Measurements from ENCODE around the gene SLC9A9. TPM values are rescaled to one million over a fixed set of nuclear protein-coding genes. Genes with fewer than 3 reads are reported as not detected.

SLC9A9 gene
- total and polyA plus RNA-seq, 4 donors = 3.3 to 15.0 (median 6.1) TPM

- DNase-seq (ENCODE audit: low spot score) = no peak
- H3K9me3 ChIP-seq (ENCODE audit: control insufficient read depth in 4 of 4, low read length in 3 of 4) = no peaks in the 10 kb centered on the region
- H3K4me3 ChIP-seq (ENCODE audit: low read depth in 1 of 3, low read length in 3 of 3) = no peak overlapping the region
- H3K27ac ChIP-seq (ENCODE audit: low read depth in 1 of 2, low read length in 2 of 2) = no peak overlapping the region
- no peaks in the 10 kb centered on the region for H3K27me3 ChIP-seq (ENCODE audit: control insufficient read depth in 4 of 4, insufficient read depth in 4 of 4, low read length in 3 of 4)
- WGBS = 57% methylated on average over 2 of the region's 2 CpGs
- no peaks in the 10 kb centered on the region for H3K36me3 ChIP-seq (ENCODE audit: control insufficient read depth in 4 of 4, insufficient read depth in 3 of 4, low read depth in 1 of 4, low read length in 3 of 4)
- no peaks in the 10 kb centered on the region for H3K4me1 ChIP-seq (ENCODE audit: control insufficient read depth in 4 of 4, insufficient read depth in 4 of 4, low read length in 3 of 4)
- TF ChIP-seq RXRA (IDR thresholded peaks at IDR 0.05) (no peak), SP1 (IDR thresholded peaks at IDR 0.05) (no peak), TAF1 (conservative IDR thresholded peaks at IDR 0.05) (no peak), HNF4G (IDR thresholded peaks at IDR 0.05) (no peak), RAD21 (IDR thresholded peaks at IDR 0.05) (no peak), HNF4A (conservative IDR thresholded peaks at IDR 0.05) (no peak), GABPA (IDR thresholded peaks at IDR 0.05 in 1 of 2, conservative IDR thresholded peaks at IDR 0.05 in 1 of 2) (no peak), YY1 (IDR thresholded peaks at IDR 0.05) (no peak), MAX (IDR thresholded peaks at IDR 0.05) (no peak), REST (IDR thresholded peaks at IDR 0.05) (no peak), NR2F2 (IDR thresholded peaks at IDR 0.05) (no peak)
- H3K9ac ChIP-seq (ENCODE audit: low read depth in 1 of 2, low read length in 2 of 2) = no peak overlapping the region
These were observed 376.6 kb downstream of the SLC9A9 start for GRCh38 chr3:143471705-143472104.

- H3K9me3 ChIP-seq (ENCODE audit: control insufficient read depth in 4 of 4, low read length in 3 of 4) = no peaks in the 10 kb centered on the region
- H3K27ac ChIP-seq (ENCODE audit: low read depth in 1 of 2, low read length in 2 of 2) = no peak overlapping the region
- no peaks in the 10 kb centered on the region for H3K27me3 ChIP-seq (ENCODE audit: control insufficient read depth in 4 of 4, insufficient read depth in 4 of 4, low read length in 3 of 4)
- TF ChIP-seq NR2F2 (IDR thresholded peaks at IDR 0.05) (no peak), ZBTB33 (IDR thresholded peaks at IDR 0.05) (no peak), FOXA1 (IDR thresholded peaks at IDR 0.05) (no peak)
- H3K36me3 ChIP-seq (ENCODE audit: control insufficient read depth in 4 of 4, insufficient read depth in 3 of 4, low read depth in 1 of 4, low read length in 3 of 4) = no peaks in the 10 kb centered on the region
- no peak overlapping the region for H3K9ac ChIP-seq (ENCODE audit: low read depth in 1 of 2, low read length in 2 of 2)
- DNase-seq (ENCODE audit: low spot score) = no peak
- no peak overlapping the region for H3K4me3 ChIP-seq (ENCODE audit: low read depth in 1 of 3, low read length in 3 of 3)
- WGBS = 63% methylated on average over 5 of the region's 5 CpGs
- no peaks in the 10 kb centered on the region for H3K4me1 ChIP-seq (ENCODE audit: control insufficient read depth in 4 of 4, insufficient read depth in 4 of 4, low read length in 3 of 4)
These were observed 379.1 kb downstream of the SLC9A9 start for GRCh38 chr3:143469159-143469558.

GRCh38 chr3:143465666-143466065 is 382.6 kb downstream of the SLC9A9 start:
- Histone ChIP-seq H3K4me1 (ENCODE audit: control insufficient read depth in 4 of 4, insufficient read depth in 4 of 4, low read length in 3 of 4) (no peaks in the 10 kb centered on the region), H3K4me3 (ENCODE audit: low read depth in 1 of 3, low read length in 3 of 3) (no peak overlapping the region), H3K27ac (ENCODE audit: low read depth in 1 of 2, low read length in 2 of 2) (no peak overlapping the region), H3K9ac (ENCODE audit: low read depth in 1 of 2, low read length in 2 of 2) (no peak overlapping the region), H3K36me3 (ENCODE audit: control insufficient read depth in 4 of 4, insufficient read depth in 3 of 4, low read depth in 1 of 4, low read length in 3 of 4) (no peaks in the 10 kb centered on the region), H3K9me3 (ENCODE audit: control insufficient read depth in 4 of 4, low read length in 3 of 4) (no peaks in the 10 kb centered on the region), H3K27me3 (ENCODE audit: control insufficient read depth in 4 of 4, insufficient read depth in 4 of 4, low read length in 3 of 4) (no peaks in the 10 kb centered on the region)
- WGBS = 73% methylated on average over 1 of the region's 1 CpG
- no peak for DNase-seq (ENCODE audit: low spot score)
- TF ChIP-seq RXRA (IDR thresholded peaks at IDR 0.05) (no peak), EGR1 (IDR thresholded peaks at IDR 0.05; ENCODE audit: low read depth in 2 of 2) (no peak), TAF1 (conservative IDR thresholded peaks at IDR 0.05) (no peak), CTCF (IDR thresholded peaks at IDR 0.05; ENCODE audit: low read depth, low read length, missing input control) (no peak), RAD21 (IDR thresholded peaks at IDR 0.05) (no peak), GABPA (IDR thresholded peaks at IDR 0.05 in 1 of 2, conservative IDR thresholded peaks at IDR 0.05 in 1 of 2) (no peak), HNF4A (conservative IDR thresholded peaks at IDR 0.05) (no peak), ZBTB33 (IDR thresholded peaks at IDR 0.05) (no peak), ATF3 (IDR thresholded peaks at IDR 0.05) (no peak), YY1 (IDR thresholded peaks at IDR 0.05) (no peak), FOXA2 (IDR thresholded peaks at IDR 0.05) (no peak), HNF4G (IDR thresholded peaks at IDR 0.05) (no peak), NR2F2 (IDR thresholded peaks at IDR 0.05) (no peak), JUND (IDR thresholded peaks at IDR 0.05) (no peak), MAX (IDR thresholded peaks at IDR 0.05) (no peak)
